HepG2 (cell line): ENCODE measurements around the gene EIF4G2. TPM values are rescaled to one million over a fixed set of nuclear protein-coding genes. Genes with fewer than 3 reads are reported as not detected.

ENCODE experiments used
- ARHGAP35 ChIP-seq: sonication (generic); formaldehyde crosslinking; IDR thresholded peaks from 2 replicates; pipeline ENCODE4 v1.9.0; 2022; ENCODE audit warnings: mild to moderate bottlenecking, inconsistent platforms, moderate library complexity, missing genetic modification reagents, borderline replicate concordance
- CEBPB ChIP-seq: IDR thresholded peaks from 2 replicates; pipeline ENCODE4 v1.6.1; 2011; ENCODE audit warnings: low read depth, low read length, improper control_type of control experiment, borderline replicate concordance
- CHD4 ChIP-seq: fragments of 200-600 bp; sonication (generic); IDR thresholded peaks from 2 replicates; pipeline ENCODE4 v1.7.0; 2017; ENCODE audit warnings: mild to moderate bottlenecking, low read length, borderline replicate concordance
- HDAC6 ChIP-seq: fragments of 200-600 bp; sonication (generic); IDR thresholded peaks from 2 replicates; pipeline ENCODE4 v1.7.0; 2017; ENCODE audit warnings: mild to moderate bottlenecking, antibody characterized with exemption, low read length, low read depth
- KDM5B ChIP-seq: sonication (generic); formaldehyde crosslinking; IDR thresholded peaks from 2 replicates; pipeline ENCODE4 v1.4.0; 2020; ENCODE audit warnings: missing genetic modification reagents, mild to moderate bottlenecking, borderline replicate concordance
- NPAS2 ChIP-seq: sonication (generic); formaldehyde crosslinking; IDR thresholded peaks from 2 replicates; pipeline ENCODE4 v1.8.0; 2022; ENCODE audit warnings: mild to moderate bottlenecking, missing genetic modification reagents, borderline replicate concordance
- REL ChIP-seq: sonication (generic); formaldehyde crosslinking; conservative IDR thresholded peaks from 2 replicates; pipeline ENCODE4 v1.8.0; 2022; ENCODE audit warnings: mild to moderate bottlenecking, missing genetic modification reagents, moderate library complexity
- RFXAP ChIP-seq: sonication (generic); formaldehyde crosslinking; IDR thresholded peaks from 2 replicates; pipeline ENCODE4 v1.4.0; 2020; ENCODE audit warnings: missing genetic modification reagents, borderline replicate concordance
- SCMH1 ChIP-seq: sonication (generic); formaldehyde crosslinking; IDR thresholded peaks from 2 replicates; pipeline ENCODE4 v1.9.0; 2021; ENCODE audit warnings: missing genetic modification reagents, mild to moderate bottlenecking, borderline replicate concordance
- TEAD2 ChIP-seq: sonication (generic); formaldehyde crosslinking; IDR thresholded peaks from 2 replicates; pipeline ENCODE4 v1.9.0; 2021; ENCODE audit warnings: missing genetic modification reagents
- U2AF2 ChIP-seq: fragments of 200-400 bp; formaldehyde crosslinking; IDR thresholded peaks from 2 replicates; pipeline ENCODE4 v1.6.1; 2017; ENCODE audit warnings: low read depth, mild to moderate bottlenecking, low read length
- WIZ ChIP-seq: sonication (generic); formaldehyde crosslinking; IDR thresholded peaks from 2 replicates; pipeline ENCODE4 v1.5.1; 2020; ENCODE audit warnings: mild to moderate bottlenecking, missing genetic modification reagents
- ZNF12 ChIP-seq: sonication (generic); formaldehyde crosslinking; IDR thresholded peaks from 2 replicates; pipeline ENCODE4 v1.5.0; 2020; ENCODE audit warnings: missing genetic modification reagents
- ZNF230 ChIP-seq: sonication (generic); formaldehyde crosslinking; IDR thresholded peaks from 2 replicates; pipeline ENCODE4 v1.4.0; 2020; ENCODE audit warnings: mild to moderate bottlenecking, missing genetic modification reagents
- ZNF326 ChIP-seq: sonication (generic); formaldehyde crosslinking; IDR thresholded peaks from 2 replicates; pipeline ENCODE4 v1.4.0; 2020; ENCODE audit warnings: missing genetic modification reagents, borderline replicate concordance
- ZNF335 ChIP-seq: sonication (generic); formaldehyde crosslinking; IDR thresholded peaks from 2 replicates; pipeline ENCODE4 v1.4.0; 2020; ENCODE audit warnings: missing genetic modification reagents
- ZNF343 ChIP-seq: sonication (generic); formaldehyde crosslinking; IDR thresholded peaks from 2 replicates; pipeline ENCODE4 v1.4.0; 2020; ENCODE audit warnings: mild to moderate bottlenecking, missing genetic modification reagents
- polyA plus RNA-seq, 8 experiments: library from polyadenylated mRNA; depleted of rRNA in 3 of 8; stranded (reverse) in 7 of 8; unstranded in 1 of 8; fragments of >200 nt; fragmentation: Illumina TruSeq in 4 of 8; extraction: Trizol in 4 of 8; gene quantifications; 2 replicates each; pipeline versions ENCODE4 v1.2.1 to v1.2.3, GENCODE V29; 2011 to 2016; ENCODE audit warnings: low read depth in 4 of 8, missing spikeins in 1 of 8, mixed read lengths in 1 of 8; ENCODE audit not compliant: insufficient read depth in 1 of 8
- total RNA-seq, 5 experiments: library from RNA; depleted of rRNA; stranded (reverse); fragments of >200 nt; fragmentation: Illumina TruSeq; extraction: Trizol; gene quantifications; 2 replicates each; pipeline ENCODE4 v1.2.3, GENCODE V29; 2016; ENCODE audit warnings: low read depth in 1 of 5
- TF ChIP-seq, protein P1 (sequence below): fragments of 450-650 bp; IDR thresholded peaks from 2 replicates; pipeline ENCODE4 v1.6.1; 2016
- TF ChIP-seq, protein P2 (sequence below): sonication (generic); formaldehyde crosslinking; IDR thresholded peaks from 2 replicates; pipeline ENCODE4 v1.4.0; 2020; ENCODE audit warnings: missing genetic modification reagents
- TF ChIP-seq, protein P3 (sequence below): sonication (generic); formaldehyde crosslinking; conservative IDR thresholded peaks from 2 replicates; pipeline ENCODE4 v1.5.0; 2020; ENCODE audit warnings: missing genetic modification reagents
- TF ChIP-seq, protein P4 (sequence below): sonication (generic); formaldehyde crosslinking; conservative IDR thresholded peaks from 2 replicates; pipeline ENCODE4 v1.4.0; 2020; ENCODE audit warnings: mild to moderate bottlenecking, missing genetic modification reagents, moderate library complexity

The EIF4G2 gene
- total and polyA plus RNA-seq, 2 of the 13 experiments (the other 11 are each of a cell fraction or from before 2014, with no cell fraction given) = 362 to 546 TPM

DNA sequence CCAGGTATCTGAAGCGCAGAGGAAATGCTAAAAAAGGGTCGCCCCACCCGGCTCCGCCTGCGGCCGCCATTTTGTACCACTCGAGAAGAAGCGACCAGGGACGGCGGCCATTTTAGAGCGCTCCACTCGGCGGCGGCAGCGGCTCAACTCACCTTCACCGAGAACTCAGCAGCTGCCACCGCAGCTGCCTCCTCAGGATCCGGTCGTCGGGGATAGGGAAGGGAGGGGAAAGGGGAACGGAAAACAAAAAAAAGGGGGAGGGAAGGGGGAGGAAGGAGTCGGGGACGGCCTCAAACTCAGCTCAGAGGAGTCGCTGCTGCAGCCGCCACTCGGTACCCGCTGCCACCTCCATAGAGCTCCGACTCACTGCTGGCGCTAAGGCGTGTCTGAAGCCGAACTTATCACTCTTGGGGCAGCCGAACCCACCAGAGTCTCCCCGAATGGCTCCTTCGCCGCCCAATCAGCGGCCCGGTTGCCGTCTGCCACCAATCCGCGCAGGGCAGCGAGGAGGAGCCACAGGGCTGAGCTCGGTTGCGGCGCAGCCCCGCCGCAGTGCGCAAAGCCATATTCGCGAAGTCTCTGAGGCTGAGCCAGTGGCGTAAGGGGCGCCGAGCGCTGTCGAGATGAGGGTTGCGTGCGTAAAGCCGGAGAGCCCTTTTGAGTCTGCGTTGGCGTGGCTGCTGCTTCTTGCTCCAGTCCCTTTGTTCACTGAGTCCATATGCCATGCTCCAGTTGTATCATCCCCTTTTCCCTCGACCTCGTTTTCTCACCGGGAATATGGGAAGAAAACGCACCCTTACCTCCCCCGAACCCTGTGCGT lies at the start of gene EIF4G2 (continued):
- TF ChIP-seq, protein P1, sequence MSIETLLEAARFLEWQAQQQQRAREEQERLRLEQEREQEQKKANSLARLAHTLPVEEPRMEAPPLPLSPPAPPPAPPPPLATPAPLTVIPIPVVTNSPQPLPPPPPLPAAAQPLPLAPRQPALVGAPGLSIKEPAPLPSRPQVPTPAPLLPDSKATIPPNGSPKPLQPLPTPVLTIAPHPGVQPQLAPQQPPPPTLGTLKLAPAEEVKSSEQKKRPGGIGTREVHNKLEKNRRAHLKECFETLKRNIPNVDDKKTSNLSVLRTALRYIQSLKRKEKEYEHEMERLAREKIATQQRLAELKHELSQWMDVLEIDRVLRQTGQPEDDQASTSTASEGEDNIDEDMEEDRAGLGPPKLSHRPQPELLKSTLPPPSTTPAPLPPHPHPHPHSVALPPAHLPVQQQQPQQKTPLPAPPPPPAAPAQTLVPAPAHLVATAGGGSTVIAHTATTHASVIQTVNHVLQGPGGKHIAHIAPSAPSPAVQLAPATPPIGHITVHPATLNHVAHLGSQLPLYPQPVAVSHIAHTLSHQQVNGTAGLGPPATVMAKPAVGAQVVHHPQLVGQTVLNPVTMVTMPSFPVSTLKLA = no peak
- TF ChIP-seq REL (CRISPR knock-in tag) (no peak), RFXAP (CRISPR knock-in tag) (peak; percentile 89), HDAC6 (no peak), ZNF12 (CRISPR knock-in tag) (peak; percentile 37; the same call in 1 of the 2 replicates), ZNF230 (CRISPR knock-in tag) (peak; percentile 72), ZNF326 (CRISPR knock-in tag) (no peak), SCMH1 (CRISPR knock-in tag) (no peak), NPAS2 (CRISPR knock-in tag) (no peak), CHD4 (no peak), ZNF335 (CRISPR knock-in tag) (no peak; the same call in none of the 2 replicates), TEAD2 (CRISPR knock-in tag) (no peak; the same call in 1 of the 2 replicates), WIZ (CRISPR knock-in tag) (peak; percentile 34; the same call in 1 of the 2 replicates), U2AF2 (peak; percentile 98), ZNF343 (CRISPR knock-in tag) (peak; percentile 85), KDM5B (CRISPR knock-in tag) (no peak; the same call in 1 of the 2 replicates), ARHGAP35 (CRISPR knock-in tag) (peak; percentile 42), CEBPB (no peak)
- TF ChIP-seq, protein P2, sequence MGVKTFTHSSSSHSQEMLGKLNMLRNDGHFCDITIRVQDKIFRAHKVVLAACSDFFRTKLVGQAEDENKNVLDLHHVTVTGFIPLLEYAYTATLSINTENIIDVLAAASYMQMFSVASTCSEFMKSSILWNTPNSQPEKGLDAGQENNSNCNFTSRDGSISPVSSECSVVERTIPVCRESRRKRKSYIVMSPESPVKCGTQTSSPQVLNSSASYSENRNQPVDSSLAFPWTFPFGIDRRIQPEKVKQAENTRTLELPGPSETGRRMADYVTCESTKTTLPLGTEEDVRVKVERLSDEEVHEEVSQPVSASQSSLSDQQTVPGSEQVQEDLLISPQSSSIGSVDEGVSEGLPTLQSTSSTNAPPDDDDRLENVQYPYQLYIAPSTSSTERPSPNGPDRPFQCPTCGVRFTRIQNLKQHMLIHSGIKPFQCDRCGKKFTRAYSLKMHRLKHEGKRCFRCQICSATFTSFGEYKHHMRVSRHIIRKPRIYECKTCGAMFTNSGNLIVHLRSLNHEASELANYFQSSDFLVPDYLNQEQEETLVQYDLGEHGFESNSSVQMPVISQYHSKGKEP (CRISPR knock-in tag) = peak; percentile 17; the same call in 1 of the 2 replicates
- TF ChIP-seq, protein P3, sequence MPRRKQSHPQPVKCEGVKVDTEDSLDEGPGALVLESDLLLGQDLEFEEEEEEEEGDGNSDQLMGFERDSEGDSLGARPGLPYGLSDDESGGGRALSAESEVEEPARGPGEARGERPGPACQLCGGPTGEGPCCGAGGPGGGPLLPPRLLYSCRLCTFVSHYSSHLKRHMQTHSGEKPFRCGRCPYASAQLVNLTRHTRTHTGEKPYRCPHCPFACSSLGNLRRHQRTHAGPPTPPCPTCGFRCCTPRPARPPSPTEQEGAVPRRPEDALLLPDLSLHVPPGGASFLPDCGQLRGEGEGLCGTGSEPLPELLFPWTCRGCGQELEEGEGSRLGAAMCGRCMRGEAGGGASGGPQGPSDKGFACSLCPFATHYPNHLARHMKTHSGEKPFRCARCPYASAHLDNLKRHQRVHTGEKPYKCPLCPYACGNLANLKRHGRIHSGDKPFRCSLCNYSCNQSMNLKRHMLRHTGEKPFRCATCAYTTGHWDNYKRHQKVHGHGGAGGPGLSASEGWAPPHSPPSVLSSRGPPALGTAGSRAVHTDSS (CRISPR knock-in tag) = no peak
- TF ChIP-seq, protein P4, sequence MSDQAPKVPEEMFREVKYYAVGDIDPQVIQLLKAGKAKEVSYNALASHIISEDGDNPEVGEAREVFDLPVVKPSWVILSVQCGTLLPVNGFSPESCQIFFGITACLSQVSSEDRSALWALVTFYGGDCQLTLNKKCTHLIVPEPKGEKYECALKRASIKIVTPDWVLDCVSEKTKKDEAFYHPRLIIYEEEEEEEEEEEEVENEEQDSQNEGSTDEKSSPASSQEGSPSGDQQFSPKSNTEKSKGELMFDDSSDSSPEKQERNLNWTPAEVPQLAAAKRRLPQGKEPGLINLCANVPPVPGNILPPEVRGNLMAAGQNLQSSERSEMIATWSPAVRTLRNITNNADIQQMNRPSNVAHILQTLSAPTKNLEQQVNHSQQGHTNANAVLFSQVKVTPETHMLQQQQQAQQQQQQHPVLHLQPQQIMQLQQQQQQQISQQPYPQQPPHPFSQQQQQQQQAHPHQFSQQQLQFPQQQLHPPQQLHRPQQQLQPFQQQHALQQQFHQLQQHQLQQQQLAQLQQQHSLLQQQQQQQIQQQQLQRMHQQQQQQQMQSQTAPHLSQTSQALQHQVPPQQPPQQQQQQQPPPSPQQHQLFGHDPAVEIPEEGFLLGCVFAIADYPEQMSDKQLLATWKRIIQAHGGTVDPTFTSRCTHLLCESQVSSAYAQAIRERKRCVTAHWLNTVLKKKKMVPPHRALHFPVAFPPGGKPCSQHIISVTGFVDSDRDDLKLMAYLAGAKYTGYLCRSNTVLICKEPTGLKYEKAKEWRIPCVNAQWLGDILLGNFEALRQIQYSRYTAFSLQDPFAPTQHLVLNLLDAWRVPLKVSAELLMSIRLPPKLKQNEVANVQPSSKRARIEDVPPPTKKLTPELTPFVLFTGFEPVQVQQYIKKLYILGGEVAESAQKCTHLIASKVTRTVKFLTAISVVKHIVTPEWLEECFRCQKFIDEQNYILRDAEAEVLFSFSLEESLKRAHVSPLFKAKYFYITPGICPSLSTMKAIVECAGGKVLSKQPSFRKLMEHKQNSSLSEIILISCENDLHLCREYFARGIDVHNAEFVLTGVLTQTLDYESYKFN (CRISPR knock-in tag) = peak; percentile 39
